IMR-90 (cell line): Measurements from ENCODE around the gene P2RY2. TPM values are rescaled to one million over a fixed set of nuclear protein-coding genes. Genes with fewer than 3 reads are reported as not detected.

Source experiments
- ATAC-seq: fragments of 200-7000 bp; cut with Tn5 transposase; 2 replicates; pipeline ENCODE4 v1.9.1; 2020; ENCODE audit warnings: low read depth, mild to moderate bottlenecking, moderate library complexity
- BruUV-seq: library from RNA; stranded (reverse); fragments of 400-500 nt; replicated peaks from 2 replicates; lab custom pipeline; 2021; lab: Mats Ljungman, UMichigan
- CTCF ChIA-PET: fragments of 300-600 bp; formaldehyde crosslinking; extraction: SDS; loops from one replicate; lab custom pipeline; 2021; ENCODE audit warnings: antibody characterized with exemption; lab: Yijun Ruan, JAX
- POLR2A ChIA-PET: fragments of 300-600 bp; sonication (Branson Sonifier 250); formaldehyde crosslinking; loops from one replicate; lab custom pipeline; 2022; ENCODE audit warnings: antibody characterized with exemption; ENCODE audit not compliant: unreplicated experiment; lab: Charles Lee
- DNase-seq: peaks from one replicate; pipeline ENCODE4 v3.0.0; 2013
- H2AFZ ChIP-seq: replicated peaks from 2 replicates; pipeline ENCODE3; 2013; ENCODE audit warnings: low read length, mild to moderate bottlenecking; ENCODE audit not compliant: poor library complexity
- H2AK5ac ChIP-seq: 2 replicates; pipeline ENCODE4 v1.6.1; 2013; ENCODE audit warnings: low read depth, low read length, inconsistent platforms
- H2AK9ac ChIP-seq: replicated peaks from 2 replicates; pipeline ENCODE3; 2013; ENCODE audit warnings: mild to moderate bottlenecking, low read depth, low read length, moderate library complexity; ENCODE audit not compliant: poor library complexity
- H2BK120ac ChIP-seq: 2 replicates; pipeline ENCODE4 v1.6.1; 2013; ENCODE audit warnings: low read depth, low read length, inconsistent platforms
- H2BK15ac ChIP-seq: 3 replicates; pipeline ENCODE4 v1.6.1; 2013; ENCODE audit warnings: low read depth, low read length, inconsistent platforms
- H2BK20ac ChIP-seq: 2 replicates; pipeline ENCODE4 v1.6.1; 2013; ENCODE audit warnings: low read depth, mild to moderate bottlenecking, inconsistent platforms, low read length, moderate library complexity
- H2BK5ac ChIP-seq: 2 replicates; pipeline ENCODE4 v1.6.1; 2013; ENCODE audit warnings: mild to moderate bottlenecking, low read depth, low read length, inconsistent platforms; ENCODE audit not compliant: poor library complexity, severe bottlenecking
- H3K14ac ChIP-seq: replicated peaks from 2 replicates; pipeline ENCODE4 v1.6.1; 2013; ENCODE audit warnings: low read depth, low read length, inconsistent platforms
- H3K18ac ChIP-seq: 2 replicates; pipeline ENCODE4 v1.6.1; 2013; ENCODE audit warnings: low read depth, low read length, control low read depth
- H3K23ac ChIP-seq: 2 replicates; pipeline ENCODE4 v1.6.1; 2013; ENCODE audit warnings: low read depth, low read length, inconsistent platforms
- H3K27ac ChIP-seq: 2 replicates; pipeline ENCODE4 v1.5.1; 2013; ENCODE audit warnings: mild to moderate bottlenecking, control low read depth, low read length; ENCODE audit not compliant: insufficient read depth
- H3K27me3 ChIP-seq: 2 replicates; pipeline ENCODE4 v1.6.1; 2013; ENCODE audit warnings: low read length; ENCODE audit not compliant: control insufficient read depth, insufficient read depth
- H3K36me3 ChIP-seq: 2 replicates; pipeline ENCODE4 v1.6.1; 2013; ENCODE audit warnings: low read length, mixed read lengths; ENCODE audit not compliant: control insufficient read depth, insufficient read depth
- H3K4ac ChIP-seq: 2 replicates; pipeline ENCODE4 v1.6.1; 2013; ENCODE audit warnings: low read depth, low read length, inconsistent platforms
- H3K4me1 ChIP-seq: 2 replicates; pipeline ENCODE4 v1.6.1; 2013; ENCODE audit warnings: low read length, mixed read lengths; ENCODE audit not compliant: control insufficient read depth, insufficient read depth
- H3K4me2 ChIP-seq: 2 replicates; pipeline ENCODE4 v1.6.1; 2013; ENCODE audit warnings: low read depth, mild to moderate bottlenecking, control low read depth, low read length, moderate library complexity
- H3K4me3 ChIP-seq: 2 replicates; pipeline ENCODE4 v1.5.1; 2013; ENCODE audit warnings: low read depth, mild to moderate bottlenecking, control low read depth, low read length, moderate library complexity; ENCODE audit not compliant: insufficient read depth
- H3K56ac ChIP-seq: 2 replicates; pipeline ENCODE4 v1.6.1; 2013; ENCODE audit warnings: low read length, inconsistent platforms; ENCODE audit not compliant: insufficient read depth; ENCODE audit errors: extremely low read depth
- H3K79me1 ChIP-seq, 2 experiments: 2 replicates each; pipeline ENCODE4 v1.6.1; 2013; ENCODE audit warnings: low read length in 2 of 2, inconsistent platforms in 1 of 2, low read depth in 1 of 2
- H3K9ac ChIP-seq: 2 replicates; pipeline ENCODE4 v1.6.1; 2013; ENCODE audit warnings: low read depth, low read length, control low read depth
- H3K9me1 ChIP-seq: 2 replicates; pipeline ENCODE4 v1.6.1; 2013; ENCODE audit warnings: low read length, inconsistent platforms; ENCODE audit not compliant: insufficient read depth
- H3K9me3 ChIP-seq: 2 replicates; pipeline ENCODE4 v1.6.1; 2013; ENCODE audit warnings: low read length; ENCODE audit not compliant: control insufficient read depth, insufficient read depth
- H4K20me1 ChIP-seq: 2 replicates; pipeline ENCODE4 v1.6.1; 2013; ENCODE audit warnings: low read length, inconsistent platforms; ENCODE audit not compliant: insufficient read depth
- H4K5ac ChIP-seq: 2 replicates; pipeline ENCODE4 v1.6.1; 2013; ENCODE audit warnings: mild to moderate bottlenecking, low read depth, low read length, control low read depth
- H4K8ac ChIP-seq, 2 experiments: 2 replicates each; pipeline ENCODE4 v1.6.1; 2013; ENCODE audit warnings: low read depth in 2 of 2, low read length in 2 of 2, control low read depth in 1 of 2, inconsistent platforms in 1 of 2
- H4K91ac ChIP-seq: 2 replicates; pipeline ENCODE4 v1.6.1; 2013; ENCODE audit warnings: low read depth, low read length, inconsistent platforms; ENCODE audit not compliant: insufficient read depth
- BHLHE40 ChIP-seq: fragments of 150-350 bp; IDR thresholded peaks from 2 replicates; pipeline ENCODE4 v1.6.1; 2016; ENCODE audit warnings: mild to moderate bottlenecking, low read depth, low read length
- CEBPB ChIP-seq: IDR thresholded peaks from 2 replicates; pipeline ENCODE4 v1.6.1; 2012; ENCODE audit warnings: low read depth, low read length, improper control_type of control experiment
- CHD1 ChIP-seq: IDR thresholded peaks from 2 replicates; pipeline ENCODE4 v1.6.1; 2012; ENCODE audit warnings: low read depth, low read length, improper control_type of control experiment
- CTCF ChIP-seq: conservative IDR thresholded peaks from 2 replicates; pipeline ENCODE4 v1.5.1; 2012; ENCODE audit warnings: mild to moderate bottlenecking, low read depth, low read length, improper control_type of control experiment
- ELK1 ChIP-seq: fragments of 150-350 bp; IDR thresholded peaks from 2 replicates; pipeline ENCODE4 v1.6.1; 2016; ENCODE audit warnings: low read depth, mild to moderate bottlenecking, low read length, moderate library complexity, borderline replicate concordance
- FOS ChIP-seq: fragments of 150-350 bp; IDR thresholded peaks from 2 replicates; pipeline ENCODE4 v1.6.1; 2016; ENCODE audit warnings: low read depth, low read length
- MAFK ChIP-seq: IDR thresholded peaks from 2 replicates; pipeline ENCODE4 v1.6.1; 2012; ENCODE audit warnings: low read depth, low read length, improper control_type of control experiment
- MAZ ChIP-seq: IDR thresholded peaks from 2 replicates; pipeline ENCODE4 v1.6.1; 2012; ENCODE audit warnings: low read depth, mild to moderate bottlenecking, low read length, improper control_type of control experiment, moderate library complexity, borderline replicate concordance
- MXI1 ChIP-seq: IDR thresholded peaks from 2 replicates; pipeline ENCODE4 v1.6.1; 2012; ENCODE audit warnings: low read depth, mild to moderate bottlenecking, low read length, moderate library complexity, borderline replicate concordance
- NFE2L2 ChIP-seq: fragments of 150-350 bp; IDR thresholded peaks from 2 replicates; pipeline ENCODE4 v1.6.1; 2016; ENCODE audit warnings: low read depth, mild to moderate bottlenecking, low read length
- POLR2A ChIP-seq: IDR thresholded peaks from 2 replicates; pipeline ENCODE4 v1.6.1; 2012; ENCODE audit warnings: mild to moderate bottlenecking, low read depth, low read length
- RAD21 ChIP-seq: IDR thresholded peaks from 2 replicates; pipeline ENCODE4 v1.6.1; 2012; ENCODE audit warnings: low read length, improper control_type of control experiment
- RCOR1 ChIP-seq: IDR thresholded peaks from 2 replicates; pipeline ENCODE4 v1.6.1; 2012; ENCODE audit warnings: mild to moderate bottlenecking, low read length, improper control_type of control experiment; ENCODE audit not compliant: insufficient replicate concordance
- RFX5 ChIP-seq: IDR thresholded peaks from 2 replicates; pipeline ENCODE4 v1.8.0; 2012; ENCODE audit warnings: low read depth, mild to moderate bottlenecking, low read length, moderate library complexity
- SMC3 ChIP-seq: fragments of 150-350 bp; IDR thresholded peaks from 2 replicates; pipeline ENCODE4 v1.6.1; 2016; ENCODE audit warnings: low read depth, mild to moderate bottlenecking, antibody characterized with exemption, low read length, moderate library complexity
- USF2 ChIP-seq: fragments of 150-350 bp; IDR thresholded peaks from 2 replicates; pipeline ENCODE4 v1.6.1; 2017; ENCODE audit warnings: mild to moderate bottlenecking, antibody characterized with exemption, low read length, low read depth
- WGBS, 2 experiments: methylation state at CpG; one replicate each; pipeline versions ENCODE4 v1.1.5 to v1.1.7; 2013; ENCODE audit warnings: missing lambda C conversion rate in 2 of 2; ENCODE audit not compliant: insufficient read length in 1 of 2; ENCODE audit errors: extremely low coverage in 2 of 2; 5-methylcytosine and 5-hydroxymethylcytosine counted together
- dilution Hi-C: fragments of 300-500 bp; cut with HindIII; formaldehyde crosslinking; loops from one replicate; pipeline ENCODE4 v1.14.3; 2018; ENCODE audit warnings: low sequenced_read_pairs; ENCODE audit not compliant: unreplicated experiment
- in situ Hi-C: fragments of 300-500 bp; cut with MboI; formaldehyde crosslinking; loops from 3 replicates; pipeline ENCODE4 v1.14.3; 2019; ENCODE audit warnings: low sequenced_read_pairs, inconsistent platforms, mixed read lengths
- intact Hi-C: fragments of 100-400 bp; cut with micrococcal nuclease; formaldehyde crosslinking; loops from 2 replicates; pipeline ENCODE4 v1.10.0; 2022
- polyA plus RNA-seq, 3 experiments: library from polyadenylated mRNA; depleted of rRNA; stranded (reverse); fragments of >200 nt; gene quantifications; 2 replicates each; pipeline ENCODE4 v1.2.3, GENCODE V29; 2012; ENCODE audit warnings: low replicate concordance in 1 of 3
- total RNA-seq: library from RNA; depleted of rRNA; stranded (reverse); fragments of >200 nt; gene quantifications from 2 replicates; pipeline ENCODE4 v1.2.3, GENCODE V29; 2012

P2RY2 gene
- total and polyA plus RNA-seq, 2 of the 4 experiments (the other 2 are of a cell fraction): not detected

- Histone ChIP-seq H2AK5ac (no peak overlapping the region), H3K56ac (no peak overlapping the region), H3K4me3 (no peak overlapping the region), H2AK9ac (peak overlapping the region; percentile 62), H2AFZ (peak overlapping the region; percentile 10), H3K9me3 (no peaks in the 10 kb centered on the region), H2BK5ac (no peak overlapping the region), H2BK120ac (no peak overlapping the region), H4K8ac (no peak overlapping the region), H4K5ac (no peak overlapping the region), H2BK20ac (no peak overlapping the region), H2BK15ac (no peak overlapping the region), H4K20me1 (no peaks in the 10 kb centered on the region), H4K91ac (no peak overlapping the region), H3K4me2 (no peak overlapping the region), H3K27ac (no peak overlapping the region), H3K9me1 (no peaks in the 10 kb centered on the region; the same call in 1 of the 2 replicates), H3K4ac (no peak overlapping the region), H3K18ac (no peak overlapping the region), H3K27me3 (peaks cover 58% of the 10 kb centered on the region), H3K36me3 (no peaks in the 10 kb centered on the region), H3K4me1 (0 out of 2 replicates have a peak, but pooled peaks cover 2% of the 10 kb centered on the region), H3K9ac (no peak overlapping the region), H3K23ac (no peak overlapping the region), H3K14ac (no peak overlapping the region), H3K79me1 (no peaks in the 10 kb centered on the region)
- in situ Hi-C loops (no loop called here), dilution Hi-C loops (no loop called here), intact Hi-C loops (no loop called here)
- no peak for TF ChIP-seq FOS
- no peak for TF ChIP-seq CTCF
- TF ChIP-seq SMC3: no peak
- TF ChIP-seq CEBPB: no peak
- no peak for TF ChIP-seq RCOR1
- TF ChIP-seq RFX5: no peak
- TF ChIP-seq ELK1: no peak
- no peak for TF ChIP-seq MXI1
- TF ChIP-seq RAD21: no peak
- no peak for TF ChIP-seq BHLHE40
- TF ChIP-seq MAZ: no peak
- no peak for TF ChIP-seq CHD1
- TF ChIP-seq NFE2L2: no peak
- no peak for TF ChIP-seq MAFK
- no peak for TF ChIP-seq POLR2A
- no peak for TF ChIP-seq USF2
- ATAC-seq (no peak), DNase-seq (no peak)
- ChIA-PET POLR2A (no interaction called here), CTCF (no interaction called here)
- WGBS, 2 experiments: 82% methylated on average over 6 of the region's 8 CpGs; no CpG with 5 or more reads in 1 of the 2 experiments
- BruUV-seq: no TSS peak
Observed at GRCh38 chr11:73268671-73269271, 50.7 kb downstream of the P2RY2 start.
